H9 (cell line): ENCODE measurements around the gene SLC4A2. TPM values are rescaled to one million over a fixed set of nuclear protein-coding genes. Genes with fewer than 3 reads are reported as not detected.

Experiments used
- DNase-seq: peaks from one replicate; pipeline ENCODE4 v3.0.0-alpha.2; 2017
- H2AFZ ChIP-seq: one replicate; pipeline ENCODE4 v1.6.1; 2013; ENCODE audit warnings: mild to moderate bottlenecking, low read length, control low read depth, moderate library complexity
- H2AK5ac ChIP-seq: 2 replicates; pipeline ENCODE4 v1.6.1; 2013; ENCODE audit warnings: low read length, control low read depth, mixed read lengths; ENCODE audit not compliant: insufficient read length
- H2BK120ac ChIP-seq: one replicate; pipeline ENCODE4 v1.6.1; 2013; ENCODE audit warnings: low read depth, mild to moderate bottlenecking, low read length, control low read depth, inconsistent platforms; ENCODE audit not compliant: poor library complexity, severe bottlenecking
- H2BK12ac ChIP-seq: 2 replicates; pipeline ENCODE4 v1.6.1; 2013; ENCODE audit warnings: low read length, control low read depth, mixed read lengths, low read depth; ENCODE audit not compliant: insufficient read length
- H2BK15ac ChIP-seq: 2 replicates; pipeline ENCODE4 v1.6.1; 2013; ENCODE audit warnings: low read depth, low read length, control low read depth
- H2BK20ac ChIP-seq: one replicate; pipeline ENCODE4 v1.6.1; 2013; ENCODE audit warnings: low read depth, mild to moderate bottlenecking, low read length, control low read depth, inconsistent platforms; ENCODE audit not compliant: poor library complexity, severe bottlenecking
- H2BK5ac ChIP-seq: 2 replicates; pipeline ENCODE4 v1.6.1; 2013; ENCODE audit warnings: low read length, control low read depth, mixed read lengths; ENCODE audit not compliant: insufficient read length
- H3K14ac ChIP-seq: 2 replicates; pipeline ENCODE4 v1.6.1; 2013; ENCODE audit warnings: low read length, control low read depth; ENCODE audit not compliant: insufficient read depth
- H3K18ac ChIP-seq: 2 replicates; pipeline ENCODE4 v1.6.1; 2013; ENCODE audit warnings: low read depth, mild to moderate bottlenecking, mixed read lengths, low read length, control low read depth; ENCODE audit not compliant: insufficient read length
- H3K23ac ChIP-seq: 2 replicates; pipeline ENCODE4 v1.6.1; 2013; ENCODE audit warnings: low read length, control low read depth, mixed read lengths, low read depth; ENCODE audit not compliant: insufficient read length
- H3K23me2 ChIP-seq: 2 replicates; pipeline ENCODE4 v1.6.1; 2013; ENCODE audit warnings: low read depth, mild to moderate bottlenecking, mixed read lengths, low read length, control low read depth; ENCODE audit not compliant: insufficient read length, poor library complexity, severe bottlenecking
- H3K27ac ChIP-seq: 2 replicates; pipeline ENCODE4 v1.5.1; 2013; ENCODE audit warnings: low read length, control low read depth, mixed read lengths, low read depth; ENCODE audit not compliant: insufficient read length
- H3K27me3 ChIP-seq: 2 replicates; pipeline ENCODE4 v1.6.1; 2013; ENCODE audit warnings: low read length, control low read depth, inconsistent platforms; ENCODE audit not compliant: insufficient read depth
- H3K4ac ChIP-seq: 2 replicates; pipeline ENCODE4 v1.6.1; 2013; ENCODE audit warnings: low read depth, mild to moderate bottlenecking, control low read depth, inconsistent platforms, low read length, moderate library complexity
- H3K4me1 ChIP-seq: 2 replicates; pipeline ENCODE4 v1.6.1; 2013; ENCODE audit warnings: low read length, control low read depth, inconsistent platforms; ENCODE audit not compliant: insufficient read depth
- H3K4me2 ChIP-seq: 2 replicates; pipeline ENCODE4 v1.6.1; 2013; ENCODE audit warnings: low read length, control low read depth, mixed read lengths; ENCODE audit not compliant: insufficient read length, insufficient read depth
- H3K56ac ChIP-seq: 2 replicates; pipeline ENCODE4 v1.6.1; 2013; ENCODE audit warnings: low read depth, mild to moderate bottlenecking, mixed read lengths, low read length, control low read depth; ENCODE audit not compliant: insufficient read length
- H3K79me1 ChIP-seq: 2 replicates; pipeline ENCODE4 v1.6.1; 2013; ENCODE audit warnings: low read depth, mild to moderate bottlenecking, moderate library complexity, low read length, control low read depth, inconsistent platforms; ENCODE audit not compliant: insufficient read depth, poor library complexity, severe bottlenecking
- H3K79me2 ChIP-seq: 2 replicates; pipeline ENCODE4 v1.6.1; 2013; ENCODE audit warnings: low read length, control low read depth, inconsistent platforms; ENCODE audit not compliant: insufficient read depth
- H3K9ac ChIP-seq: 2 replicates; pipeline ENCODE4 v1.6.1; 2013; ENCODE audit warnings: low read length, control low read depth, mixed read lengths; ENCODE audit not compliant: insufficient read length; ENCODE audit errors: extremely low read depth
- H3K9me3 ChIP-seq: one replicate; pipeline ENCODE4 v1.6.1; 2013; ENCODE audit warnings: low read depth, low read length, inconsistent platforms; ENCODE audit not compliant: control insufficient read depth
- H3T11ph ChIP-seq: one replicate; pipeline ENCODE4 v1.6.1; 2013; ENCODE audit warnings: mild to moderate bottlenecking, low read length, control low read depth, inconsistent platforms
- H4K20me1 ChIP-seq: one replicate; pipeline ENCODE4 v1.6.1; 2013; ENCODE audit not compliant: control insufficient read depth, insufficient read length, insufficient read depth
- H4K5ac ChIP-seq: 2 replicates; pipeline ENCODE4 v1.6.1; 2013; ENCODE audit warnings: low read depth, mild to moderate bottlenecking, mixed read lengths, low read length, control low read depth; ENCODE audit not compliant: insufficient read length
- H4K8ac ChIP-seq: replicated peaks from 2 replicates; pipeline ENCODE4 v1.6.1; 2013; ENCODE audit warnings: low read length, control low read depth, mixed read lengths, low read depth; ENCODE audit not compliant: insufficient read length
- H4K91ac ChIP-seq: 2 replicates; pipeline ENCODE4 v1.6.1; 2013; ENCODE audit warnings: low read depth, mild to moderate bottlenecking, moderate library complexity, mixed read lengths, low read length, control low read depth; ENCODE audit not compliant: insufficient read length
- H3K27ac Mint-ChIP-seq, 3 experiments: 2 replicates in 2 of 3; 3 replicates in 1 of 3; pipeline ENCODE4 v1.8.0; 2020 to 2021; ENCODE audit warnings: mixed read lengths in 3 of 3, mild to moderate bottlenecking in 1 of 3, moderate library complexity in 1 of 3
- H3K27me3 Mint-ChIP-seq: 2 replicates; pipeline ENCODE4 v1.8.0; 2021; ENCODE audit warnings: low read depth, mild to moderate bottlenecking, moderate library complexity, mixed read lengths
- H3K36me3 Mint-ChIP-seq, 3 experiments: 2 replicates in 2 of 3; 3 replicates in 1 of 3; pipeline ENCODE4 v1.8.0; 2020 to 2021; ENCODE audit warnings: low read depth in 3 of 3, mixed read lengths in 3 of 3; ENCODE audit not compliant: insufficient read depth in 1 of 3
- H3K4me1 Mint-ChIP-seq, 2 experiments: 2 replicates each; pipeline ENCODE4 v1.8.0; 2020; ENCODE audit warnings: mixed read lengths in 2 of 2
- H3K4me3 Mint-ChIP-seq, 2 experiments: 2 replicates in 1 of 2; 3 replicates in 1 of 2; pipeline ENCODE4 v1.8.0; 2020 to 2021; ENCODE audit warnings: mild to moderate bottlenecking in 2 of 2, mixed read lengths in 2 of 2, moderate library complexity in 1 of 2
- H3K9me3 Mint-ChIP-seq, 2 experiments: 2 replicates in 1 of 2; 3 replicates in 1 of 2; pipeline ENCODE4 v1.8.0; 2020; ENCODE audit warnings: mild to moderate bottlenecking in 2 of 2, mixed read lengths in 2 of 2, moderate library complexity in 1 of 2
- WGBS: extraction: QIAGEN DNeasy Blood & Tissue Kit; methylation state at CpG from one replicate; pipeline ENCODE4 v1.1.7; 2013; ENCODE audit warnings: missing lambda C conversion rate, low lambda C conversion rate, mixed read lengths; ENCODE audit not compliant: insufficient read length; ENCODE audit errors: extremely low coverage; 5-methylcytosine and 5-hydroxymethylcytosine counted together
- total RNA-seq: library from RNA; stranded (reverse); gene quantifications from 2 replicates; pipeline ENCODE4 v1.2.1, GENCODE V29; 2021
- TF ChIP-seq, protein P1 (sequence below): fragments of 200-600 bp; sonication (generic); conservative IDR thresholded peaks from 3 replicates; pipeline ENCODE4 v1.8.0; 2021; ENCODE audit warnings: antibody characterized with exemption, mild to moderate bottlenecking

Gene SLC4A2
- total RNA-seq, 1 experiment from 2014 or later: 136 TPM

DNA sequence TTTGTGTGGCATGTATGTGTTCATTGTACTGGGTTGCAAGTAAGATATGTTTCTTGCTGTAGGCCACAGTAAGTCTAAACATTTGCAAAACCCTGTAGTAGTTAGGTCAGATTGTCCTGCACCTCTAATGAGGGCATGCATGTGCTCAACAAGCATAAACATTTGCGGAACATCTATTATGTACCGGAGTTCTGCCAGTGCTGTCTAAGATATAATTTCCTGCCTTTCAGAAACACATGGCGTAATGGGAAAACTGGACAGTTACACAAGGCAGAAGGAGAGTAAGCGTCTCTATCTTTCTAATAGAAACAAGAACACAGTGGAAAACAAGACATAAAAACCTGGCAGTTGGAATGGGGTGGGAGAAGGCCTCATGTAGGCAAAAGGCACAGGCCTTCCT is 28.4 kb upstream of the SLC4A2 start:
- Histone ChIP-seq H3K56ac (no peak overlapping the region), H2AFZ (no peak overlapping the region), H2AK5ac (no peak overlapping the region), H4K20me1 (no peaks in the 10 kb centered on the region), H2BK120ac (no peak overlapping the region), H2BK15ac (no peak overlapping the region), H3K9ac (no peak overlapping the region), H4K91ac (no peak overlapping the region), H3K23ac (no peak overlapping the region), H2BK20ac (no peak overlapping the region), H3K79me1 (no peaks in the 10 kb centered on the region), H3K27me3 (no peaks in the 10 kb centered on the region), H4K8ac (no peak overlapping the region), H2BK12ac (no peak overlapping the region), H3K4me1 (peaks cover 2% of the 10 kb centered on the region; the same call in 1 of the 2 replicates), H2BK5ac (no peak overlapping the region), H3K18ac (no peak overlapping the region), H3K14ac (no peak overlapping the region), H3T11ph (no peak overlapping the region), H3K27ac (no peak overlapping the region), H3K4me2 (no peak overlapping the region), H4K5ac (no peak overlapping the region), H3K23me2 (peaks cover 6% of the 10 kb centered on the region), H3K9me3 (no peaks in the 10 kb centered on the region), H3K79me2 (no peaks in the 10 kb centered on the region), H3K4ac (no peak overlapping the region)
- TF ChIP-seq, protein P1, sequence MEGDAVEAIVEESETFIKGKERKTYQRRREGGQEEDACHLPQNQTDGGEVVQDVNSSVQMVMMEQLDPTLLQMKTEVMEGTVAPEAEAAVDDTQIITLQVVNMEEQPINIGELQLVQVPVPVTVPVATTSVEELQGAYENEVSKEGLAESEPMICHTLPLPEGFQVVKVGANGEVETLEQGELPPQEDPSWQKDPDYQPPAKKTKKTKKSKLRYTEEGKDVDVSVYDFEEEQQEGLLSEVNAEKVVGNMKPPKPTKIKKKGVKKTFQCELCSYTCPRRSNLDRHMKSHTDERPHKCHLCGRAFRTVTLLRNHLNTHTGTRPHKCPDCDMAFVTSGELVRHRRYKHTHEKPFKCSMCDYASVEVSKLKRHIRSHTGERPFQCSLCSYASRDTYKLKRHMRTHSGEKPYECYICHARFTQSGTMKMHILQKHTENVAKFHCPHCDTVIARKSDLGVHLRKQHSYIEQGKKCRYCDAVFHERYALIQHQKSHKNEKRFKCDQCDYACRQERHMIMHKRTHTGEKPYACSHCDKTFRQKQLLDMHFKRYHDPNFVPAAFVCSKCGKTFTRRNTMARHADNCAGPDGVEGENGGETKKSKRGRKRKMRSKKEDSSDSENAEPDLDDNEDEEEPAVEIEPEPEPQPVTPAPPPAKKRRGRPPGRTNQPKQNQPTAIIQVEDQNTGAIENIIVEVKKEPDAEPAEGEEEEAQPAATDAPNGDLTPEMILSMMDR: no peak
- WGBS: no CpG with 5 or more reads among the region's 4 CpGs
- Mint-ChIP-seq H3K36me3 (peaks cover 0 to 8% (median 4%) of the 10 kb centered on the region in 3 experiments; a peak in 4 of 7 replicates), H3K9me3 (no peaks in the 10 kb centered on the region; a peak in 1 of 5 replicates), H3K4me3 (no peak overlapping the region), H3K27ac (no peak overlapping the region), H3K4me1 (peaks cover 22 to 27% of the 10 kb centered on the region in 2 experiments), H3K27me3 (peaks cover 5% of the 10 kb centered on the region)
- no peak for DNase-seq
